GM23248 (cell line): ENCODE measurements around the gene PRR19. TPM values are rescaled to one million over a fixed set of nuclear protein-coding genes. Genes with fewer than 3 reads are reported as not detected.
A peak's percentile ranks its signal among the peaks of the same experiment; 100 is the strongest.

ENCODE experiments used
- DNase-seq: peaks from one replicate; pipeline ENCODE4 v3.0.0-alpha.2; 2015
- H2AFZ ChIP-seq: fragments of 200-600 bp; sonication (generic); 2 replicates; pipeline ENCODE4 v1.6.1; 2016; ENCODE audit warnings: antibody characterized with exemption
- H3F3A ChIP-seq: fragments of 200-600 bp; sonication (generic); 2 replicates; pipeline ENCODE4 v1.6.1; 2016; ENCODE audit warnings: mild to moderate bottlenecking, antibody characterized with exemption, mixed run types; ENCODE audit not compliant: insufficient read depth
- H3K27ac ChIP-seq: fragments of 200-600 bp; sonication (generic); 2 replicates; pipeline ENCODE4 v1.5.1; 2016; ENCODE audit warnings: mild to moderate bottlenecking
- H3K27me3 ChIP-seq: fragments of 200-600 bp; sonication (generic); replicated peaks from 2 replicates; pipeline ENCODE4 v1.6.1; 2016; ENCODE audit warnings: mild to moderate bottlenecking; ENCODE audit not compliant: insufficient read depth
- H3K36me3 ChIP-seq: fragments of 200-600 bp; sonication (generic); 2 replicates; pipeline ENCODE4 v1.6.1; 2016; ENCODE audit warnings: low read depth, mild to moderate bottlenecking
- H3K4me1 ChIP-seq: fragments of 200-600 bp; sonication (generic); 2 replicates; pipeline ENCODE4 v1.6.1; 2016; ENCODE audit warnings: mild to moderate bottlenecking; ENCODE audit not compliant: insufficient read depth
- H3K4me2 ChIP-seq: fragments of 200-600 bp; sonication (generic); one replicate; pipeline ENCODE4 v1.6.1; 2016; ENCODE audit warnings: mild to moderate bottlenecking; ENCODE audit not compliant: unreplicated experiment
- H3K4me3 ChIP-seq: fragments of 200-600 bp; sonication (generic); 2 replicates; pipeline ENCODE4 v1.5.1; 2016; ENCODE audit warnings: mild to moderate bottlenecking
- H3K79me2 ChIP-seq: fragments of 200-600 bp; sonication (generic); 2 replicates; pipeline ENCODE4 v1.6.1; 2016; ENCODE audit warnings: mild to moderate bottlenecking; ENCODE audit not compliant: insufficient read depth
- H3K9ac ChIP-seq: fragments of 200-600 bp; sonication (generic); 2 replicates; pipeline ENCODE4 v1.6.1; 2016; ENCODE audit warnings: mild to moderate bottlenecking
- H3K9me2 ChIP-seq: fragments of 200-600 bp; sonication (generic); 2 replicates; pipeline ENCODE4 v1.6.1; 2016; ENCODE audit warnings: mixed run types, mild to moderate bottlenecking, moderate library complexity; ENCODE audit not compliant: insufficient read depth
- H3K9me3 ChIP-seq: fragments of 200-600 bp; sonication (generic); one replicate; pipeline ENCODE4 v1.6.1; 2017; ENCODE audit warnings: low read depth
- H4K20me1 ChIP-seq: fragments of 200-600 bp; sonication (generic); 2 replicates; pipeline ENCODE4 v1.6.0; 2016; ENCODE audit not compliant: insufficient read depth
- EZH2 ChIP-seq: fragments of 200-600 bp; sonication (generic); IDR thresholded peaks from 2 replicates; pipeline ENCODE4 v1.6.1; 2018; ENCODE audit warnings: antibody characterized with exemption, mild to moderate bottlenecking; ENCODE audit not compliant: insufficient read depth, poor library complexity, severe bottlenecking
- EZH2phosphoT487 ChIP-seq: fragments of 200-600 bp; sonication (generic); IDR thresholded peaks from 2 replicates; pipeline ENCODE4 v1.6.1; 2018; ENCODE audit warnings: antibody characterized with exemption, moderate library complexity, mild to moderate bottlenecking, low read depth; ENCODE audit not compliant: insufficient read depth
- WGBS, 2 experiments: methylation state at CpG; one replicate each; pipeline ENCODE4 v1.1.6; 2015 to 2017; ENCODE audit warnings: low lambda C conversion rate in 2 of 2, low coverage in 1 of 2; ENCODE audit errors: missing lambda C conversion rate in 2 of 2; 5-methylcytosine and 5-hydroxymethylcytosine counted together
- in situ Hi-C: fragments of 300-500 bp; cut with MboI; formaldehyde crosslinking; loops from 2 replicates; pipeline ENCODE4 v1.15.0; 2020
- polyA plus RNA-seq: library from polyadenylated mRNA; unstranded; fragments of >200 nt; fragmentation: Nextera tagmentation; extraction: Ambion mirVana; gene quantifications from 2 replicates; pipeline ENCODE4 v1.2.1, GENCODE V29; 2016
- total RNA-seq: library from RNA; depleted of rRNA; stranded (reverse); fragments of >200 nt; shearing (Covaris generic); gene quantifications from 2 replicates; pipeline ENCODE4 v1.2.3, GENCODE V29; 2014

The PRR19 gene
- total and polyA plus RNA-seq, 2 experiments from 2014 or later: 1.1 TPM

- no peak overlapping the region for H3K4me3 ChIP-seq
- no peak for TF ChIP-seq EZH2
- TF ChIP-seq EZH2phosphoT487: no peak
- H3K27ac ChIP-seq: no peak overlapping the region
- H3K9me3 ChIP-seq: no peaks in the 10 kb centered on the region
- no peak overlapping the region for H2AFZ ChIP-seq
- no peaks in the 10 kb centered on the region for H3K9me2 ChIP-seq
- in situ Hi-C loops: no loop called here
- H3K4me1 ChIP-seq: no peaks in the 10 kb centered on the region
- no peaks in the 10 kb centered on the region for H3K79me2 ChIP-seq
- H4K20me1 ChIP-seq: no peaks in the 10 kb centered on the region
- H3K27me3 ChIP-seq: peaks cover 7% of the 10 kb centered on the region
- DNase-seq: peak; percentile 20
- H3K9ac ChIP-seq: no peak overlapping the region
- 32 to 38% methylated on average over 2 of the region's 2 CpGs for WGBS, 2 experiments
- H3F3A ChIP-seq: no peaks in the 10 kb centered on the region
- H3K4me2 ChIP-seq: no peak overlapping the region
- no peaks in the 10 kb centered on the region for H3K36me3 ChIP-seq
Observed at GRCh38 chr19:42311657-42312056, 9.7 kb downstream of the PRR19 start.

DNA sequence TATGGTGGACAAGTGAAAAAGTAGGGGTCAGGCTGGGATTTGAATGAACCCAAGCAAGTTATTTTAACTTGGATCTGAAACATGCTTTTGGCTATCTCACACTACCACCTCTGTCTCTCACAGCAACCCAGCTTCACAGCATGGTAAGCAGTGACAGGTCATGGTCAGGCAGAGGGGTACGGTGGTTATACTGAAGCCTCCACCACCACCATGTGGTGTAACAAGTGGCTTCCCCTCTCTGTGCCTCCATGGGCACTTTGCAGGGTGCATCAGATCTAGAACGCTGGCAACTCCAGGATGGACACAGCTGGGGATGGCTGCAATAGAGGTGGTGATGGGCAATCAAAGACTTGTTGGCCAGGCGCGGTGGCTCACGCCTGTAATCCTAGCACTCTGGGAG, 10.4 kb downstream of the PRR19 start:
- Histone ChIP-seq H3K79me2 (no peaks in the 10 kb centered on the region), H3K36me3 (no peaks in the 10 kb centered on the region), H3K9me3 (no peaks in the 10 kb centered on the region), H3K4me2 (no peak overlapping the region), H2AFZ (no peak overlapping the region), H4K20me1 (no peaks in the 10 kb centered on the region), H3F3A (peaks cover 5% of the 10 kb centered on the region), H3K9ac (no peak overlapping the region), H3K27me3 (peaks cover 7% of the 10 kb centered on the region), H3K4me3 (no peak overlapping the region), H3K27ac (no peak overlapping the region), H3K9me2 (no peaks in the 10 kb centered on the region), H3K4me1 (no peaks in the 10 kb centered on the region)
- in situ Hi-C loops: no loop called here
- TF ChIP-seq EZH2phosphoT487: no peak
- no peak for TF ChIP-seq EZH2
- DNase-seq: no peak
- 90 to 91% methylated on average over 5 of the region's 5 CpGs for WGBS, 2 experiments

GRCh38 chr19:42313096-42313839, 11.3 kb downstream of the PRR19 start, which contains the start of gene TMEM145:
Gene TMEM145, plus strand, starts transcription at chr19:42313309. Its CDS starts 68 bp downstream, at chr19:42313377.
- no peaks in the 10 kb centered on the region for H3K4me1 ChIP-seq
- no peak within 1 kb of the TSS for H3K9ac ChIP-seq
- DNase-seq: peak; percentile 77
- WGBS, 2 experiments: 1 to 2% methylated on average over 29 to 53 of the region's 67 CpGs
- H3K79me2 ChIP-seq: no peaks in the 10 kb centered on the region
- H3F3A ChIP-seq: peaks cover 5% of the 10 kb centered on the region
- no peaks in the 10 kb centered on the region for H3K9me2 ChIP-seq
- H3K36me3 ChIP-seq: no peaks in the 10 kb centered on the region
- H2AFZ ChIP-seq: no peak within 1 kb of the TSS
- no peaks in the 10 kb centered on the region for H4K20me1 ChIP-seq
- peak within 1 kb of the TSS; percentile 89 for H3K4me2 ChIP-seq
- no peaks in the 10 kb centered on the region for H3K9me3 ChIP-seq
- peak within 1 kb of the TSS; percentile 70 for H3K4me3 ChIP-seq
- peaks cover 7% of the 10 kb centered on the region for H3K27me3 ChIP-seq
- TF ChIP-seq EZH2 (no peak), EZH2phosphoT487 (no peak)
- no peak within 1 kb of the TSS for H3K27ac ChIP-seq
- in situ Hi-C loops: no loop called here

DNA sequence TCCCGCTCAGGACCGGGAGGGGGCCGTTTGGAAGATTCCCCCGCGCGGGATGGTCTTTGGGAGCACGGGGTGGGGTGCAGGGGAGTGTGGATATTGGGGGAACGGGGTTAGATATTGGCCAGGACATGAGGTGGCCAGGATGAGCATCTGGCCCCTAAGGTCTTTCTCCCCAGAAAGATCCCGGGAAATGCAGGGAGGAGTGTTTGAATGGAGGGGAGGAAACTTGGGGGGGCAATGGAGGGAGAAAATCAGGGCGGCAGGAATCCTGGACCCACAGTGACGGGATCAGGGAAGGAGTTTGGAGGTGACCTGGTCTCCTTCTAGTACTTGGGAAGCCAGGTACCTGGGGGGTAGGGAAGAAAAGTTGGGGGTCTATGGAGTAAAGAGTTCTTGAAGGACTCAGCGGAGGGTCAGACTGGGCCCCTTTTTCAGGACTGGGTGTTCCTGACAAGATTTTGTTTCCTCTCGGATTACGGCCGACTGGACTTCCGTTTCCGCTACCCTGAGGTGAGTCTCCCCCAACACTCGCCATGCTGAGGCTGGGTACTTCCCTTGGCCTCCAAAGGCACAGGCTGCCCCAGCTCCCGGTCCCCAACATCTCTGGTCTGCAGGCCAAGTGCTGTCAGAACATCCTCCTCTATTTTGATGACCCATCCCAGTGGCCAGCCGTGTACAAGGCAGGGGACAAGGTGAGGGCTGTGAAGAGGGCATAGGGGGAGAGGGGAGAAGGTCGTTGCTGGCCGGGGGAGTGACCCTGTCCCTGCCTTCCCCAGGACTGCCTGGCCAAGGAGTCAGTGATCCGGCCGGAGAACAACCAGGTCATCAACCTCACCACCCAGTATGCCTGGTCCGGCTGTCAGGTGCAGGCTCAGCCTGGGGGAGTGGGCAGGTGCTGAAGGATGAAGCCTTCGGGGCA, 12.2 kb downstream of the PRR19 start:
- Histone ChIP-seq H3K4me1 (no peaks in the 10 kb centered on the region), H3K9ac (no peak overlapping the region), H3K27me3 (peaks cover 7% of the 10 kb centered on the region), H3K9me3 (no peaks in the 10 kb centered on the region), H2AFZ (no peak overlapping the region), H4K20me1 (no peaks in the 10 kb centered on the region), H3K27ac (no peak overlapping the region), H3K36me3 (no peaks in the 10 kb centered on the region), H3K9me2 (no peaks in the 10 kb centered on the region), H3F3A (peaks cover 5% of the 10 kb centered on the region), H3K4me2 (peak overlapping the region; percentile 89), H3K79me2 (no peaks in the 10 kb centered on the region), H3K4me3 (no peak overlapping the region; the same call in 1 of the 2 replicates)
- no peak for DNase-seq
- WGBS, 2 experiments: 20 to 34% methylated on average over 17 to 26 of the region's 26 CpGs
- in situ Hi-C loops: no loop called here
- TF ChIP-seq EZH2: no peak
- no peak for TF ChIP-seq EZH2phosphoT487
